SU-DHL-6 (cell line): ENCODE data around the gene MEF2D.

Experiments used
- EZH2phosphoT487 ChIP-seq: fragments of 200-600 bp; sonication (generic), shearing (Covaris generic); conservative IDR thresholded peaks from 2 replicates; pipeline ENCODE4 v1.6.1; 2018; ENCODE audit warnings: mild to moderate bottlenecking, antibody characterized with exemption, low read length, moderate library complexity, mixed read lengths
- TF ChIP-seq, protein P1 (sequence below): fragments of 200-600 bp; sonication (generic); IDR thresholded peaks from one replicate; pipeline ENCODE4 v1.5.1; 2017; ENCODE audit warnings: antibody characterized with exemption, mild to moderate bottlenecking, low read length, moderate library complexity; ENCODE audit not compliant: insufficient read depth, poor library complexity, severe bottlenecking

DNA sequence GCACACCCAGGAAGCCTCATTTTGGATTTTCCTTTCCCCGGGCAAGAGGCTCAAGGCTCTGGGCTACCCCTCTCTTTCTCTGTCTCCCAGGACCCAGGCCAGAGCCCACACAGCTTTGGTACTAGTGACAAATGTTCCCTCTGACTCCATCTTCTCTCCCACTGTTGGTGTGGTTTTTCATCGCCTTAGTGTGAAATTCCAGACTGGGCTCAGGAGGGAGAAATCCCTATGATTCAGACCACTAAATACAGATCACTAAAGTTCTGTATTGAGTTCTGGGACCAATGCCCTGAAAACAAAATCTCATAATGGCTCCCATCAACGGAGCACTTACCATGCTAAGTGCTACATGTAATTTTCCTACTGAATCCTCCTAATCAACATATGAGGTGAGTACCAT is 45.7 kb upstream of the MEF2D start:
- TF ChIP-seq, protein P1, sequence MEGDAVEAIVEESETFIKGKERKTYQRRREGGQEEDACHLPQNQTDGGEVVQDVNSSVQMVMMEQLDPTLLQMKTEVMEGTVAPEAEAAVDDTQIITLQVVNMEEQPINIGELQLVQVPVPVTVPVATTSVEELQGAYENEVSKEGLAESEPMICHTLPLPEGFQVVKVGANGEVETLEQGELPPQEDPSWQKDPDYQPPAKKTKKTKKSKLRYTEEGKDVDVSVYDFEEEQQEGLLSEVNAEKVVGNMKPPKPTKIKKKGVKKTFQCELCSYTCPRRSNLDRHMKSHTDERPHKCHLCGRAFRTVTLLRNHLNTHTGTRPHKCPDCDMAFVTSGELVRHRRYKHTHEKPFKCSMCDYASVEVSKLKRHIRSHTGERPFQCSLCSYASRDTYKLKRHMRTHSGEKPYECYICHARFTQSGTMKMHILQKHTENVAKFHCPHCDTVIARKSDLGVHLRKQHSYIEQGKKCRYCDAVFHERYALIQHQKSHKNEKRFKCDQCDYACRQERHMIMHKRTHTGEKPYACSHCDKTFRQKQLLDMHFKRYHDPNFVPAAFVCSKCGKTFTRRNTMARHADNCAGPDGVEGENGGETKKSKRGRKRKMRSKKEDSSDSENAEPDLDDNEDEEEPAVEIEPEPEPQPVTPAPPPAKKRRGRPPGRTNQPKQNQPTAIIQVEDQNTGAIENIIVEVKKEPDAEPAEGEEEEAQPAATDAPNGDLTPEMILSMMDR: no peak
- no peak for TF ChIP-seq EZH2phosphoT487
